ENCODE data around the gene LGI2. TPM values are rescaled to one million over a fixed set of nuclear protein-coding genes. Genes with fewer than 3 reads are reported as not detected.
"Not testable (repeated sequence)": the region's sequence is repeated elsewhere in the genome, so short reads cannot be mapped to it uniquely, and the experiment has no call there.

LGI2 gene
- total RNA-seq, 1 donor from 2014 or later = 1.6 TPM

GRCh38 chr4:25064447-25064846 lies 33.7 kb upstream of the LGI2 start:
- not testable (repeated sequence) for H3K27ac ChIP-seq (ENCODE audit: low read depth, low read length); H3K36me3 ChIP-seq (ENCODE audit: control insufficient read depth in 3 of 3, insufficient read depth in 3 of 3, low read length in 3 of 3); H3K4me3 ChIP-seq (ENCODE audit: low read length in 3 of 3); H3K9me3 ChIP-seq (ENCODE audit: control insufficient read depth in 3 of 3, low read length in 3 of 3); H3K9ac ChIP-seq (ENCODE audit: low read depth in 1 of 3, low read length in 3 of 3); H3K4me1 ChIP-seq (ENCODE audit: control insufficient read depth in 3 of 3, insufficient read depth in 3 of 3, low read length in 3 of 3); H3K27me3 ChIP-seq (ENCODE audit: control insufficient read depth in 3 of 3, insufficient read depth in 3 of 3, low read length in 3 of 3)

GRCh38 chr4:25063116-25063515 lies 32.4 kb upstream of the LGI2 start:
- Histone ChIP-seq H3K9me3 (ENCODE audit: control insufficient read depth in 3 of 3, low read length in 3 of 3) (no peaks in the 10 kb centered on the region), H3K27me3 (ENCODE audit: control insufficient read depth in 3 of 3, insufficient read depth in 3 of 3, low read length in 3 of 3) (no peaks in the 10 kb centered on the region), H3K4me3 (ENCODE audit: low read length in 3 of 3) (no peak overlapping the region), H3K36me3 (ENCODE audit: control insufficient read depth in 3 of 3, insufficient read depth in 3 of 3, low read length in 3 of 3) (no peaks in the 10 kb centered on the region), H3K27ac (ENCODE audit: low read depth, low read length) (no peak overlapping the region), H3K4me1 (ENCODE audit: control insufficient read depth in 3 of 3, insufficient read depth in 3 of 3, low read length in 3 of 3) (no peaks in the 10 kb centered on the region), H3K9ac (ENCODE audit: low read depth in 1 of 3, low read length in 3 of 3) (no peak overlapping the region)

DNA sequence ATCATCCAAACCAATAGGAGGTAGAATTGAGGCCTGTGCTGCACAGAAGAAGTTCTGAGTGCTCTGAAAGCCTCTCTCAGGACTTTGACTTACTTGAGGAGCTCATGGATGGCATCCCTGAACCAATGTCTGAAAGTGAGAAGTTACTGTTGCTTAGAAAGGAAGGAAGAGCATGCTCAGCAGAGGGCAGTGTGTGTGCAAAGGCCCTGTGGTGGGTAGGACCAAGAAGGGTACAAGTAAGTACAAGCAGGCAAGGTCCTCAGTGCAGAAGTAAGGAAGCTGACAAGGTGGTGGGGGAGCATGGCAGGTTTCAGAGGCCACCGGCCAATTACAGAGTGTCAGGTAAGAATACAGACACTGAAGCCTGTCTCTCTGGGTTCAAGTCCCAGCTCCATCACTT lies 31.4 kb upstream of the LGI2 start:
- no peak overlapping the region for H3K4me3 ChIP-seq (ENCODE audit: low read length in 3 of 3)
- no peaks in the 10 kb centered on the region for H3K9me3 ChIP-seq (ENCODE audit: control insufficient read depth in 3 of 3, low read length in 3 of 3)
- H3K36me3 ChIP-seq (ENCODE audit: control insufficient read depth in 3 of 3, insufficient read depth in 3 of 3, low read length in 3 of 3) = no peaks in the 10 kb centered on the region
- H3K9ac ChIP-seq (ENCODE audit: low read depth in 1 of 3, low read length in 3 of 3) = no peak overlapping the region
- H3K27ac ChIP-seq (ENCODE audit: low read depth, low read length) = no peak overlapping the region
- H3K27me3 ChIP-seq (ENCODE audit: control insufficient read depth in 3 of 3, insufficient read depth in 3 of 3, low read length in 3 of 3) = no peaks in the 10 kb centered on the region
- no peaks in the 10 kb centered on the region for H3K4me1 ChIP-seq (ENCODE audit: control insufficient read depth in 3 of 3, insufficient read depth in 3 of 3, low read length in 3 of 3)

- no peaks in the 10 kb centered on the region for H3K4me1 ChIP-seq (ENCODE audit: control insufficient read depth in 3 of 3, insufficient read depth in 3 of 3, low read length in 3 of 3)
- no peak overlapping the region for H3K9ac ChIP-seq (ENCODE audit: low read depth in 1 of 3, low read length in 3 of 3)
- H3K27me3 ChIP-seq (ENCODE audit: control insufficient read depth in 3 of 3, insufficient read depth in 3 of 3, low read length in 3 of 3) = no peaks in the 10 kb centered on the region
- H3K9me3 ChIP-seq (ENCODE audit: control insufficient read depth in 3 of 3, low read length in 3 of 3) = no peaks in the 10 kb centered on the region
- no peak overlapping the region for H3K4me3 ChIP-seq (ENCODE audit: low read length in 3 of 3)
- H3K36me3 ChIP-seq (ENCODE audit: control insufficient read depth in 3 of 3, insufficient read depth in 3 of 3, low read length in 3 of 3) = no peaks in the 10 kb centered on the region
- no peak overlapping the region for H3K27ac ChIP-seq (ENCODE audit: low read depth, low read length)
Measured at GRCh38 chr4:25061602-25062001, 30.9 kb upstream of the LGI2 start.

GRCh38 chr4:25060963-25061340 lies 30.2 kb upstream of the LGI2 start:
- Histone ChIP-seq H3K9me3 (ENCODE audit: control insufficient read depth in 3 of 3, low read length in 3 of 3) (no peaks in the 10 kb centered on the region), H3K36me3 (ENCODE audit: control insufficient read depth in 3 of 3, insufficient read depth in 3 of 3, low read length in 3 of 3) (no peaks in the 10 kb centered on the region), H3K27me3 (ENCODE audit: control insufficient read depth in 3 of 3, insufficient read depth in 3 of 3, low read length in 3 of 3) (no peaks in the 10 kb centered on the region), H3K4me1 (ENCODE audit: control insufficient read depth in 3 of 3, insufficient read depth in 3 of 3, low read length in 3 of 3) (no peaks in the 10 kb centered on the region), H3K9ac (ENCODE audit: low read depth in 1 of 3, low read length in 3 of 3) (no peak overlapping the region), H3K4me3 (ENCODE audit: low read length in 3 of 3) (no peak overlapping the region), H3K27ac (ENCODE audit: low read depth, low read length) (no peak overlapping the region)

GRCh38 chr4:25060241-25060962 lies 29.7 kb upstream of the LGI2 start:
- H3K4me3 ChIP-seq (ENCODE audit: low read length in 3 of 3) = no peak overlapping the region
- H3K9ac ChIP-seq (ENCODE audit: low read depth in 1 of 3, low read length in 3 of 3) = no peak overlapping the region
- no peaks in the 10 kb centered on the region for H3K4me1 ChIP-seq (ENCODE audit: control insufficient read depth in 3 of 3, insufficient read depth in 3 of 3, low read length in 3 of 3)
- no peaks in the 10 kb centered on the region for H3K27me3 ChIP-seq (ENCODE audit: control insufficient read depth in 3 of 3, insufficient read depth in 3 of 3, low read length in 3 of 3)
- no peak overlapping the region for H3K27ac ChIP-seq (ENCODE audit: low read depth, low read length)
- no peaks in the 10 kb centered on the region for H3K36me3 ChIP-seq (ENCODE audit: control insufficient read depth in 3 of 3, insufficient read depth in 3 of 3, low read length in 3 of 3)
- no peaks in the 10 kb centered on the region for H3K9me3 ChIP-seq (ENCODE audit: control insufficient read depth in 3 of 3, low read length in 3 of 3)

GRCh38 chr4:25059791-25060190 lies 29.0 kb upstream of the LGI2 start:
- no peaks in the 10 kb centered on the region for H3K36me3 ChIP-seq (ENCODE audit: control insufficient read depth in 3 of 3, insufficient read depth in 3 of 3, low read length in 3 of 3)
- no peaks in the 10 kb centered on the region for H3K9me3 ChIP-seq (ENCODE audit: control insufficient read depth in 3 of 3, low read length in 3 of 3)
- H3K9ac ChIP-seq (ENCODE audit: low read depth in 1 of 3, low read length in 3 of 3) = no peak overlapping the region
- no peak overlapping the region for H3K4me3 ChIP-seq (ENCODE audit: low read length in 3 of 3)
- no peaks in the 10 kb centered on the region for H3K4me1 ChIP-seq (ENCODE audit: control insufficient read depth in 3 of 3, insufficient read depth in 3 of 3, low read length in 3 of 3)
- H3K27ac ChIP-seq (ENCODE audit: low read depth, low read length) = no peak overlapping the region
- H3K27me3 ChIP-seq (ENCODE audit: control insufficient read depth in 3 of 3, insufficient read depth in 3 of 3, low read length in 3 of 3) = no peaks in the 10 kb centered on the region

GRCh38 chr4:25058796-25059195 lies 28.1 kb upstream of the LGI2 start:
- Histone ChIP-seq H3K9ac (ENCODE audit: low read depth in 1 of 3, low read length in 3 of 3) (no peak overlapping the region), H3K27me3 (ENCODE audit: control insufficient read depth in 3 of 3, insufficient read depth in 3 of 3, low read length in 3 of 3) (no peaks in the 10 kb centered on the region), H3K4me1 (ENCODE audit: control insufficient read depth in 3 of 3, insufficient read depth in 3 of 3, low read length in 3 of 3) (no peaks in the 10 kb centered on the region), H3K27ac (ENCODE audit: low read depth, low read length) (no peak overlapping the region), H3K4me3 (ENCODE audit: low read length in 3 of 3) (no peak overlapping the region), H3K9me3 (ENCODE audit: control insufficient read depth in 3 of 3, low read length in 3 of 3) (no peaks in the 10 kb centered on the region), H3K36me3 (ENCODE audit: control insufficient read depth in 3 of 3, insufficient read depth in 3 of 3, low read length in 3 of 3) (no peaks in the 10 kb centered on the region)

- H3K36me3 ChIP-seq (ENCODE audit: control insufficient read depth in 3 of 3, insufficient read depth in 3 of 3, low read length in 3 of 3) = no peaks in the 10 kb centered on the region
Measured at GRCh38 chr4:25057299-25057698, 26.6 kb upstream of the LGI2 start.

GRCh38 chr4:25052037-25052436 lies 21.3 kb upstream of the LGI2 start:
- not testable (repeated sequence) for H3K27ac ChIP-seq (ENCODE audit: low read depth, low read length); H3K9ac ChIP-seq (ENCODE audit: low read depth in 1 of 3, low read length in 3 of 3); H3K36me3 ChIP-seq (ENCODE audit: control insufficient read depth in 3 of 3, insufficient read depth in 3 of 3, low read length in 3 of 3)

More at GRCh38 chr4:25057299-25057698, 26.6 kb upstream of the LGI2 start:
- H3K9ac ChIP-seq (ENCODE audit: low read depth in 1 of 3, low read length in 3 of 3) = no peak overlapping the region
- no peak overlapping the region for H3K4me3 ChIP-seq (ENCODE audit: low read length in 3 of 3)
- H3K4me1 ChIP-seq (ENCODE audit: control insufficient read depth in 3 of 3, insufficient read depth in 3 of 3, low read length in 3 of 3) = no peaks in the 10 kb centered on the region
- no peaks in the 10 kb centered on the region for H3K9me3 ChIP-seq (ENCODE audit: control insufficient read depth in 3 of 3, low read length in 3 of 3)
- H3K27ac ChIP-seq (ENCODE audit: low read depth, low read length) = no peak overlapping the region
- H3K27me3 ChIP-seq (ENCODE audit: control insufficient read depth in 3 of 3, insufficient read depth in 3 of 3, low read length in 3 of 3) = no peaks in the 10 kb centered on the region

More at GRCh38 chr4:25052037-25052436, 21.3 kb upstream of the LGI2 start:
- not testable (repeated sequence) for H3K27me3 ChIP-seq (ENCODE audit: control insufficient read depth in 3 of 3, insufficient read depth in 3 of 3, low read length in 3 of 3); H3K4me1 ChIP-seq (ENCODE audit: control insufficient read depth in 3 of 3, insufficient read depth in 3 of 3, low read length in 3 of 3); H3K9me3 ChIP-seq (ENCODE audit: control insufficient read depth in 3 of 3, low read length in 3 of 3); H3K4me3 ChIP-seq (ENCODE audit: low read length in 3 of 3)

All from skeletal muscle tissue (tissue), 4 donors.